Activated T-cell treated with anti-CD3 and anti-CD28 coated beads, Interleukin-2, amount 50 U/mL, for 1 hour (primary cell): Measurements from ENCODE around the gene TBCE.
"Not testable (repeated sequence)": the region's sequence is repeated elsewhere in the genome, so short reads cannot be mapped to it uniquely, and the experiment has no call there.

Experiments
- DNase-seq: peaks from one replicate; pipeline ENCODE4 v3.0.0-alpha.2; 2020

TBCE gene

DNA sequence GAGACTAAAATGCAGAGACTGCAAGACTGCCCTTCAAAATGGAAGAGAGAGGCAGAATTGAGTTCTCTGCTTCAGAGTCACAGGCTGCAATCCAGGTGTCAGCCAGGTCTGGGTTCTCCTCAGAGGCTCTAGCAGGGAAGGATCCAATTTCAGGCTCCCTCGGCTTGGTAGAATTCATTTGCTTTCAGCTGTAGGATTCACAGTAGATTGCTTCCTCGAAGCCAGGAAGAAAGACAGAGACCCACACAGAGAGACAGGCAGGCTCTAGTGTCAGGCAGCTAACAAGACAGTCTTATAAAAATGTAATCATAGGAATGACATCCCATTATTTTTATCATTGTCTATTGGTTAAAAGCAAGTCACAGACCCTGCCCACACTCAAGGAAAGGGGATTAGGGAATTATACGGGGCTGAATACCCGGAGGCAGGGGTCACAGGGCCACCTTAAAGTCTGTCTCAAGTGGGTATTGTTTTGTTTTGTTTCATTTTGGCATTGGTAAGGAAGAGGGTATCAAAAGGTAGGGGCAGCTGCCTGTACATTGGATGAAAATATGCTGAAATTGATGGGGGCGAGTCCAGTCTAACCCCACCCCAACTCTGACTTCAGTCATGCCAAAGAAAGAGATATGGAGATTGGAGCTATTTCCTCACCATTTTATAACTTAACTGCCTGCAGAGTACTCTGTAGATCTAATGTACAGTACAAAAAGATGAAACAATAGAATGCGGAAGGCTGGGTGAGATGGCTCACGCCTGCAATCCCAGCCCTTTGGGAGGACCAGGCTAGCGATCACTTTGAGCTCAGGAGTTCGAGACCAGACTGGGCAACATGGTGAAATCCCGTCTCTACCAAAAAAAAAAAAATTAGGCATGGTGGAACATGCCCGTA lies 9.5 kb upstream of the TBCE start:
- DNase-seq, result no peak

DNA sequence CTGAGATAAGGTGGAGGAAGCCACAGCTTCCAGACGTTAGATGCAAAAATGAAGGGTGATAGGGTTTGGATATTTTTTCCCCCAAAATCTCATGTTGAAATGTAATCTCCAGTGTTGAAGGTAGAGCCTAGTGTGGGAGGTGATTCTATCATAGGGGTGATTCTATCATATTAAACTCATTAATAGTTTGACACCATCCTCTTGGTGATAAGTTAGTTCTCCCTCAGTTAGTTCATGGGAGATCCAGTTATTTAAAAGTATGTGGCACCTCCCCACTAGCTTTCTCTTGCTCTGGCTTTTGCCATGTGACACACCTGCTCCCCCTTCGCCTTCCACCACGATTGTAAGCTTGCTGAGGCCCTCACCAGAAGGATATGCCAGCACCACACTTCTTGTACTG lies 8.3 kb upstream of the TBCE start:
- DNase-seq, result no peak

- DNase-seq, result not testable (repeated sequence)
These were observed 3.0 kb upstream of the TBCE start for GRCh38 chr1:235364189-235364588.

DNA sequence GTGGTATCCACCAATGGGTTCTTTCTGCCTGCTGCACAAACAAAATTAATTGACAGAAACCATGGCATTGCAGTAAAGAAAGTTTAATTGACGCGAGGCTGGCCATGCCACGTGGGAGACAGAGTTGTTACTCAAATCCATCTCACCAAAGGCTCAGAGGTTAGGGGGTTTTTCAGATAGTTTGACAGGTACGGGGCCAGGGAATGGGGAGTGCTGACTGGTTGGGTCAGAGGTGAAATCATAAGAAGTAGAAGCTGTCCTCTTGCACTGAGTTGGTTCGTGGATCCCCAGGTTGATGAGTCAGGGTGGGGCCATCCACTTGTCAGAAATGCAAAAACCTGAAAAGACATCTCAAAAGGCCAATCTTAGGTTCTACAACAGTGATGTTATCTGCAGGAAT lies 941 bp upstream of the TBCE start:
- DNase-seq, result no peak

GRCh38 chr1:235368428-235368827 lies 1.2 kb downstream of the TBCE start:
- DNase-seq, result no peak

- DNase-seq, result no peak
These were observed 2.6 kb downstream of the TBCE start for GRCh38 chr1:235369802-235370201.

GRCh38 chr1:235375919-235376605 lies 8.8 kb downstream of the TBCE start:
- DNase-seq, result no peak

DNA sequence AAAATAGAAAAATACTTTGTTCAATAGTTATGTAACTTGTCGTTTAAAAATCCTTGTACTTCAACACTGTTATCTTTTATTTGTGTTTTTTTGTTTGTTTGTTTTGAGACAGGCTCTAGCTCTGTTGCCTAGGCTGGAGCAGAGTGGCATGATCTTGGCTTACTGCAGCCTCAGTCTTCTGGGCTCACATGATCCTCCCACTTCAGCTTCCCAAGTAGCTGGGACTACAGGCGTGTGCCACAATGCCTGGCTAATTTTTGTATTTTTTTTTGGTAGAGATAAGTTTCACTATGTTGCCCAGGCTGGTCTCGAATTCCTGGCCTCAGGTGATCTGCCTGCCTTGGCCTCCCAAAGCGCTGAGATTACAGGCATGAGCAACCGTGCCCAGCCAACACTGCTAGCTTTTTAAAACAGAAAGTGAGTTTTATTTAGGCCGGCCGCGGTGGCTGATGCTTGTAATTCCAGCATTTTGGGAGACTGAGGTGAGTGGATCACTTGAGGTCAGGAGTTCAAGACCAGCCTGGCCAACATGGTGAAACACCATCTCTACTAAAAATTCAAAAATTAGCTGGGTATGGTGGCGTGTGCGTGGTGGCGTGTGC lies 11.0 kb downstream of the TBCE start:
- not testable (repeated sequence) for DNase-seq

GRCh38 chr1:235381955-235382739 lies 14.9 kb downstream of the TBCE start:
- not testable (repeated sequence) for DNase-seq

GRCh38 chr1:235385633-235386032 lies 18.4 kb downstream of the TBCE start:
- DNase-seq, result not testable (repeated sequence)

DNA sequence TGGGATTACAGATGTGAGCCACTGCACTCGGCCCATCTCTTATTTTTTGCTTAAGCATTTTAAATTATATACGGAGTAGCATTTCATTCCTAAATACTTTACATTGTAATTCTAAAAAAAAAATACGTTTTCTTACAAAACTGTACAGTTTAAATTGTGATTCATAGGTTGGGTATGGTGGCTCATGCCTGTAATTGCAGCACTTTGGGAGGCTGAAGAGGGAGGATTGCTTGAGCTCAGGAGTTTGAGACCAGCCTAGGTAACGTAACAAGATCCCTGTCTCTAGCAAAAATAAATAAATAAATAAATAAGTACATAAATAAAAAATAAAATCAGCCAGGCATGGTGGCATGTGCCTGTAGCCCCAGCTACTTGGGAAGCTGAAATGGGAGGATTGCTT lies 24.6 kb downstream of the TBCE start:
- no peak for DNase-seq

GRCh38 chr1:235397733-235398132 lies 30.5 kb downstream of the TBCE start:
- no peak for DNase-seq

- DNase-seq, result no peak
These were observed 32.4 kb downstream of the TBCE start for GRCh38 chr1:235399661-235400060.

- DNase-seq, result no peak
These were observed 34.0 kb downstream of the TBCE start for GRCh38 chr1:235401251-235401650.

DNA sequence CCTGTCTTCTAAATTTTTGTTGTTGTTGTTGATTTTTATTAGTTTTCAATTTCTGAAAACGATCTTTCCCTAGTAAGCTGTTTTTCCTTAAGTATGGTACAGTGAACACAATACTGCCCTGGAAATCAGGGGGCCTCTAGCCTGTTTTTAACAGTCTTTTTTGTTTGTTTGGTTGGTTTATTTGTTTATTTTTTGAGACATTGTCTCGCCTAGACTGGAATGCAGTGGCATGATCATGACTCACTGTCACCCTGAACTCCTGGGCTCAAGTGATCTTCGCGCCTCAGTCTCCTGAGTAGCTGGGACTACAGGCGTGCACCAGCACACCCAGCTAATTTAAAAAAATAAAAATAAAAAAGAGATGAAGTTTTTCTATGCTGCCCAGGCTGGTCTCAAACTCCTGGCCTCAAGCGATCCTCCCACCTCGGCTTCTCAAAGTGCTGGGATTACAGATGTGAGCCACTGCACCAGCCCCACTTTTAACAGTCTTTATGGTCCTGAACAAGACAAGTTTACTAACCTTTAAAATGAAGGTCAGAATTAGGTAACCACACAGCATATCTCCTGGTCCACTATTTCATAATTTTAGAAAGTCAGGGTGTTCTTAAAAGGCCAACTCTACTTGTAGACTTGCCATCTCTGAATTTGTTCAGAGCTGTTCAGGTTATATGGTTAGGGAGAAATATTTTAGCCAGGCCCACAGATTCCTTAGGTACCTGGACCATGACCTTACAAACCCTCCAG lies 35.4 kb downstream of the TBCE start:
- DNase-seq, result no peak

GRCh38 chr1:235403593-235403992 lies 36.4 kb downstream of the TBCE start:
- DNase-seq, result no peak

- no peak for DNase-seq
These were observed 37.0 kb downstream of the TBCE start for GRCh38 chr1:235404190-235404589.

DNA sequence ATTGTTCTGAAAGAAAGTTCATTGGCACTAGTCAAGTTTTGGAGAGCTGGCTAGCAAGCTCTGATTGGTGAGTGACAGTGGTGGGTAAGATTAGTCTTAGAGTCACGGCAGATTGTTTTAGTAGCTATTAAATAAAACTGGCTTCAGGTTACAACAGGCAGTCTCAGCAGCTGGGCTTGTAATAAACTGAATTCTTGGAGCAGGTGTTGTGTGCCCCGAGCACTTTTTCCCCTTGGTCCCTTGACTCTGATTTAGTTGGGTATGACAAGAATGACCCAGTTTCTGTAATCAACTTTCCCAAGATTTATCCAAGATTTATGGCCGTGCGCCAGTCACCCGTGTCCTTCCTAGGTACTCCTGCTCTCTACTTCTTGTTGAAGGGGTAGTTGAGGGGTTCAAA lies 40.2 kb downstream of the TBCE start:
- no peak for DNase-seq

DNA sequence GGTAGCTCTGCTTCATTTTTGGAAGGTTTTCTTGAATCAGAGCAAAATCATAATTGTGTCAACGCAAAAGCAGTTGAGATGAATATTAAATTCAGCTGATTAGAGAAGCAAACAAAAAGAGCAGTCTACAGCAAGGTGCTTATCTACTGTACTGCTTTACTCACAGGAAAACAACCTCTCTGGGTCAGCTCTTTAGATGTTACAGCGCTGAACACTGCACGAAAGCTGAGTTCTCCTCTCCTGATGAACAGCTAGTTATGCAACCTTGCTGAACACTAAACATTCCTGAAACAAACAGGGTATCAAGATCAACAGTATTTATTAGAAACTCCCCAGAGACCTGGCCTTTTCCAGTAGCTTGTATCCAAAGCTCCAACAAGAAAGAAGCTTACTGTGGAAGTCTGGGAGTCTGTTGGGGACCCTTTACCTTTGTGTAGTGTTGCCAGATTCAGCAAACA lies 41.3 kb downstream of the TBCE start:
- no peak for DNase-seq

- DNase-seq, result no peak
These were observed 42.0 kb downstream of the TBCE start for GRCh38 chr1:235409042-235409820.

DNA sequence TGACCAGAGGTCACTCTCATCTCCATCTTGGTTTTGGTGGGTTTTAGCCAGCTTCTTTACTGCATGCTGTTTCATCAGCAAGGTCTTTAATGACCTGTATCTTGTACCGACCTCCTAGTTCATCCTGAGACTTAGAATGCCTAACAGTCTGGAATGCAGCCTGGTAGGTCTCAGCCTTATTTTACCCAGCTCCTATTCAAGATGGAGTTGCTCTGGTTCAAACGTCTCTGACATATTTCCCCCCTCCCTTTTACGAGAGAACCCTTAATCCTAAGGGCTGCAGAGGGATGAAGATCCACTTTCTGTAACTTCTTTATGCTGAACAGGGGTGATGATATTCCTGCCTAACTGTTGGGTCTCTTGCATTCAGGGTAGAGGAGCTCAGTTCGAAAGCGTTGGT lies 43.2 kb downstream of the TBCE start:
- DNase-seq, result no peak
